Measurements from ENCODE around the gene NUAK2.

Gene NUAK2

DNA sequence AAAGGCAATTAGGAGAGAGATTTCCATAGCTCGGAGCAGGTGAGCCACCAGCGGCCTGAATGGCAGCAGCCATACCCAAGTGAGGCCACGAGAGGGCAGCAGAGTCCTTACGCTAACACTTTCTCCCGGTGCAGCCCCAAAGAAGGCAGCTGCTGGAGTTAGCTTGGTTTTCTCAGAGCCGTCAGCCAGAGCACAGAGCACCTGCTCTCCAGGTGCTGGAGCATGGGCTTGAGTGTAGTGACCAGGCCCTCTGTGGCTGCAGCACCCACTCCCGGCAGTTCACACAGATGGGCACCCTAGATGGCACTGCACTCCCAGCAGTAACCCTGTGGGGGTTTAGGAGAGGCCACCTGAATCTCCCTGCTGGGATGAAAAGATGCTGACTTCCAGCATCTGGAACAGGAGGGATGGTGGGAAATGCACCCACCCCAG is 48.0 kb downstream of the NUAK2 start:
- DNase-seq (ENCODE audit: low read depth), result peak; percentile 72

GRCh38 chr1:205272536-205272935 is 49.0 kb downstream of the NUAK2 start:
- no peak for DNase-seq (ENCODE audit: low read depth)

DNA sequence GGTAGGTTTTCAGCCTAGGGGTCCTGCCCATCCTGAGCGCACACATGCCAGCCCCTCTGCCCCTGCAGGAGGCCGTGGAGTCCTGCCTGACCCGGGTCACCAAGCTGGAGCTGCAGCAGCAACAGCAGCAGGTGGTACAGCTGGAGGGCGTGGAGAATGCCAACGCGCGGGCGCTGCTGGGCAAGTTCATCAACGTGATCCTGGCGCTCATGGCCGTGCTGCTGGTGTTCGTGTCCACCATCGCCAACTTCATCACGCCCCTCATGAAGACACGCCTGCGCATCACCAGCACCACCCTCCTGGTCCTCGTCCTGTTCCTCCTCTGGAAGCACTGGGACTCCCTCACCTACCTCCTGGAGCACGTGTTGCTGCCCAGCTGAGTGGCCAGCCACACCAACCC is 49.8 kb downstream of the NUAK2 start:
- no peak for DNase-seq (ENCODE audit: low read depth)

- no peak for DNase-seq (ENCODE audit: low read depth)
Observed at GRCh38 chr1:205271277-205271676, 50.3 kb downstream of the NUAK2 start.

DNA sequence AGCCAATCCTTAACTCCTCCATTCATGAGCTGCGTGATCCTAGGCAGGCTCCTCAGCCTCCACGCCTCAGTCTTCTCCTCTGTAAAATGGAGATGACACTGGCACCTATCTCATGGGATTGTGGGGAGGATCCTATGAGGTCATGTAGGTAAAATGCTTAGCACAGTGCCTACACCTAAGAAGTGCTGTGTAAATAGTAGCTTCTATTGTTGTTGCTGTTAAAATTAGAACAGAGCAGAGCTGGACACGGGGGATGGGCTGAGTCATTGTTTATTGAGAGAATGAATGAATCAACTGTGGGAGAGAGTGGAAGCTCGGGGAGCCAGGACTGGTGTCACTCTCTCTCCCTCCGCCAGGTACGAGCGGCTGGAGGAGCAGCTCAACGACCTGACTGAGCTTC is 50.8 kb downstream of the NUAK2 start:
- DNase-seq (ENCODE audit: low read depth), result no peak

GRCh38 chr1:205270271-205270670 is 51.3 kb downstream of the NUAK2 start:
- no peak for DNase-seq (ENCODE audit: low read depth)

DNA sequence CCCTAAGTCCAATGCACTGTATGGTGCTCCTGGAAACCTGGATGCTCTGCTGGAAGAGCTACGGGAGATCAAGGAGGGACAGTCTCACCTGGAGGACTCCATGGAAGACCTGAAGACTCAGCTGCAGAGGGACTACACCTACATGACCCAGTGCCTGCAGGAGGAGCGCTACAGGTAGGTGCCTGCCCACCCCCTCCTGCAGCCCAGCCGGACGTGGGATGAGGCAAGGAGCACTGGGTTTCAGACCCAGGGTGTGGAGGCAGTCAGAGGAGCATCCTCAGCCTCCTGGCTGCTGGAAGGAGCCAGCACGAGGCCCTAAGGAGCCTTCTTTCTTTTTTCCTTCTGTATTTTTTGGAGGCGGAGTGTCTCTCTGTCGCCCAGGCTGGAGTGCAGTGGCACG is 51.8 kb downstream of the NUAK2 start:
- DNase-seq (ENCODE audit: low read depth), result no peak

GRCh38 chr1:205268846-205269680 is 52.5 kb downstream of the NUAK2 start:
- no peak for DNase-seq (ENCODE audit: low read depth)

- no peak for DNase-seq (ENCODE audit: low read depth)
Observed at GRCh38 chr1:205267306-205267902, 54.1 kb downstream of the NUAK2 start.

GRCh38 chr1:205266611-205267305 is 54.8 kb downstream of the NUAK2 start:
- DNase-seq (ENCODE audit: low read depth), result no peak

- DNase-seq (ENCODE audit: low read depth), result no peak
Observed at GRCh38 chr1:205263580-205264190, 57.9 kb downstream of the NUAK2 start.

- no peak for DNase-seq (ENCODE audit: low read depth)
Observed at GRCh38 chr1:205262731-205263171, 58.8 kb downstream of the NUAK2 start.

DNA sequence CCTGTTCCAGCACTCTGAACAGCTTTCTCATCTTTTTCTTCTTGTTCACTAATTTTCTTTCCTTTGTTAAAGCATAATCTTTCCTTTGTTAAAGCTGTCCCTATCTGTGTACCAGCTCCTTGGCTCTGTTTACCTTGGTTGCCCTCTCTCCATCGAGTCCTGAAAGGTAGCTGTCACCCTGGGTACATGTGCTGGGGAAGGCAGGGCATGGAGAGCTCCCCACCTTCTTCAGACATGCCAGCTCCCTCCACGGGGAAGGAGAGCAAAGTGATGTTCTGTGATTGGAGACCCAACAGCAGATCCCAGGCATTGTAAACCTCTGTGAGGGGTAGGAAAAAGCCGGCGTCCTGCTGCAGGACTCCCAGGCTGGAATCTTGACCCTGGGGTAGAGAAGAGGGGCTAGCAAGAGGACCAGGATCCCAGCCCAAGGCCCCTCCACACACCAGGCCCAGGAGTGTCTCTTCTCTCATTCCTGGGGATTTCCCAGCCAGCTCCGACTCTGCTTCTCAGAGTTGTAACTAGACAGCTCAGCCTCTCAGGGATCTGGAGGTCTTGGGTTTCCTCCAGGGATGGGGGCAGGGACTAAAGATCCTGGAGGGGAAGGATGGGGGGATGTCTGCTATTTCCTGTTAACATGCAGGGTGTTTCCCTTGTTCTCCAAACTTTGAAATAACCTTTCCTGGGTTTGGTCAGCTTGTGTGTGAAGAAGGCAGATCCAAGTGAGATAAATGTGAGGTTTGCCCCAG is 59.4 kb downstream of the NUAK2 start:
- DNase-seq (ENCODE audit: low read depth), result no peak

- DNase-seq (ENCODE audit: low read depth), result no peak
Observed at GRCh38 chr1:205260948-205261732, 60.4 kb downstream of the NUAK2 start.

- no peak for DNase-seq (ENCODE audit: low read depth)
Observed at GRCh38 chr1:205259998-205260397, 61.5 kb downstream of the NUAK2 start.

DNA sequence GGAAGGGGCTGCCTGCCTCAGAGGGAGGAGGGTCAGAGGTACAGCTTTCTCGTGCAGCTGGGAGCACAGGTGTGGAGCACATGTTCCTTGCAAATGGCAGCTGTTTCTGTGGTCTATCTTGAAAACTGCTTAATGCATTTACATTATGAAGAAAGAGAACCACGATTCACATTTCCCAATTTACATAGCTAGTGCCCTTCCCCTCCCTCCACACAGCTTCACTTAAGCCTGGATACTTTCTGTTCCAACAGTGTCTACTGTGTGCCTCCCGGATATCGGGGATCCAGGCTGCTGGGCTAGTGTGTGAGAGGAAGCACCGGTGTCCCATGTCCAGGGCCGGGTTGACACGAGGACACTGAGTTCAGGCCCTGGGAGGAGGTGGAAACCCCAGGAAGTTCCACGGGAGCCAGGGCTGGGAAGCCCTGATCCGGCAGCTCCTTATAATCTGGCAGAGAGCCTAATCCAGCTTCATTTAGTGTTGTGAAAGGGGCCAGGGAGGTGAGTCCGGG is 62.2 kb downstream of the NUAK2 start:
- no peak for DNase-seq (ENCODE audit: low read depth)

GRCh38 chr1:205258719-205259118 is 62.8 kb downstream of the NUAK2 start:
- no peak for DNase-seq (ENCODE audit: low read depth)

GRCh38 chr1:205258261-205258691 is 63.3 kb downstream of the NUAK2 start:
- DNase-seq (ENCODE audit: low read depth), result no peak

DNA sequence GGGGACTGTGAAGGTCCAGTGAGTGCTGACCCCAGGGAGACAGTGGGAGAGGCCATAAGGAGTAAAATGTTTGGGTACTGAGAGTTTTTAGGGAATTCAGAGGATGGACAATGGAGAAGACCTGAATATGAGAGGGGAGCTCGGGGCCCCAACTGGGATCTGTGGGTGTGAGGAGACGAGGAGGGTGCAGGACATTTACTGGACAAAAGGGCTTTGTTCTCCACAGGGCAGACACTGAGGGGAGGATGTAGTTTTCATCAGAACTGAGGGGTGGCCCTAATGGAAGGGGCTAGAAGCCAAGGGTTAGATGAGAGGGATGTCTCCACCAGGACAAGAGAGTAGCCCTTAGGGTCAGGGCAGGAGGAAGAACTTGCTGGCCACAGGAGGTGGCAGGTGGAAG is 63.8 kb downstream of the NUAK2 start:
- no peak for DNase-seq (ENCODE audit: low read depth)

DNA sequence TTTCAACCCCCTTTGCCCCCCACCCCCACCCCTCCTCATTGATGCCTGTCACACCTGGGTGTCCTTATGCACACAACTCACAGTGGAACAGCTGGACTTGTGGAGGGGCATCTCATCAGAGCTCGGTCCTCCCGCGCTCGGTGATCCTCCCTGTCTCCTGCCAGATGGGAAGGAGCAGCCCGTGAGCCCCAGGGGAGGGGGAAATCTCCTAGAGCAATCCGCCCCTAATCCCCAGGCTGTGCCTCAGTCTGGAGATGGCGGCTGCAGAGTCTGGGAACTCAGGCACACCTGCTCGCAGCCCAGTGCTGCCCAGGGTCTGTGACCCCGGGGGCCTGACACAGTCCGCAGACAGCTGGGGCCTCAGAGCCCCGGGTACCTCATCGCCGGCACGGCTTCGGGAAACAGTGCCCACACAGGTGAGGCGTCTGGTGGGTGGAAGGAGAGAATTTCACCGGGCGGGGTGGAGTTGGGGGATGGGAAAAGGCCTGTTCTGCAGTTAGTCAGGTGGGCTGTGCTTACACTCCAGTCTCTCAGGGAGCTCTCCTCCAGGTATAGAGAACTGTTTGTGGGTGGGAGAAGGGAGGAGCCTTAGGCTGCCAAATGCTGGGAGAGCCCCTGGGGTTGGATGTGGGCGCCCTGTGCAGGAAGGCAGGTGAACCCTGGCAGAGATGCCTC is 64.5 kb downstream of the NUAK2 start:
- DNase-seq (ENCODE audit: low read depth), result no peak

All from activated T-cell treated with anti-CD3 and anti-CD28 coated beads for 48 hours (primary cell).